B cell (primary cell): ENCODE data around the gene BMPR1A.
A peak's percentile ranks its signal among the peaks of the same experiment; 100 is the strongest.

Source experiments
- EZH2 ChIP-seq: IDR thresholded peaks from 2 replicates; pipeline ENCODE4 v1.6.1; 2012; ENCODE audit warnings: borderline replicate concordance, low read depth, mild to moderate bottlenecking, moderate library complexity, low read length; ENCODE audit not compliant: insufficient read depth, poor library complexity, severe bottlenecking
- TF ChIP-seq, protein P1 (sequence below): fragments of 200-600 bp; IDR thresholded peaks from one replicate; pipeline ENCODE4 v1.8.0; 2022; ENCODE audit warnings: antibody characterized with exemption, mild to moderate bottlenecking

DNA sequence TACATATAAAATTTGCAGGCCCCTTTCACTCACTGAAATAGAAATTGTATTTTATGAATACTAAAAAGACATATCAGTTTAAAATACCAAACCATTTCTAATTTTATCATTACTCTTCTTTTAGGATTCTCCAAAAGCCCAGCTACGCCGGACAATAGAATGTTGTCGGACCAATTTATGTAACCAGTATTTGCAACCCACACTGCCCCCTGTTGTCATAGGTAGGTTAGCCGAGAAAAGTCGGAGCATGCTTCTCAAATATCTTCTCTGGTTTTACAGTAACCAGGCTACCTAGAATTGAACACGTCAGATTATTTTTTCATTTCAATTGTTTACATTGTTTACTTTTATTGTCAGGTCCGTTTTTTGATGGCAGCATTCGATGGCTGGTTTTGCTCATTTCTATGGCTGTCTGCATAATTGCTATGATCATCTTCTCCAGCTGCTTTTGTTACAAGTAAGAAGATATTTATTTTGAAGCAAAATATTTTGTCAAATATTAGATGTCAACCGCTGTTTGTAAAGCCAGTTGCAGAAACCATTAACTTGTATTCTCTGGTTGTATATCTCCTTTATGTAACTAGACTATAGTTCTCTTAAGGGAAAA, 143.4 kb downstream of the BMPR1A start:
- TF ChIP-seq, protein P1, sequence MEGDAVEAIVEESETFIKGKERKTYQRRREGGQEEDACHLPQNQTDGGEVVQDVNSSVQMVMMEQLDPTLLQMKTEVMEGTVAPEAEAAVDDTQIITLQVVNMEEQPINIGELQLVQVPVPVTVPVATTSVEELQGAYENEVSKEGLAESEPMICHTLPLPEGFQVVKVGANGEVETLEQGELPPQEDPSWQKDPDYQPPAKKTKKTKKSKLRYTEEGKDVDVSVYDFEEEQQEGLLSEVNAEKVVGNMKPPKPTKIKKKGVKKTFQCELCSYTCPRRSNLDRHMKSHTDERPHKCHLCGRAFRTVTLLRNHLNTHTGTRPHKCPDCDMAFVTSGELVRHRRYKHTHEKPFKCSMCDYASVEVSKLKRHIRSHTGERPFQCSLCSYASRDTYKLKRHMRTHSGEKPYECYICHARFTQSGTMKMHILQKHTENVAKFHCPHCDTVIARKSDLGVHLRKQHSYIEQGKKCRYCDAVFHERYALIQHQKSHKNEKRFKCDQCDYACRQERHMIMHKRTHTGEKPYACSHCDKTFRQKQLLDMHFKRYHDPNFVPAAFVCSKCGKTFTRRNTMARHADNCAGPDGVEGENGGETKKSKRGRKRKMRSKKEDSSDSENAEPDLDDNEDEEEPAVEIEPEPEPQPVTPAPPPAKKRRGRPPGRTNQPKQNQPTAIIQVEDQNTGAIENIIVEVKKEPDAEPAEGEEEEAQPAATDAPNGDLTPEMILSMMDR, result peak; percentile 74
- no peak for TF ChIP-seq EZH2
